ENCODE data around the gene AQP12A.

DNA sequence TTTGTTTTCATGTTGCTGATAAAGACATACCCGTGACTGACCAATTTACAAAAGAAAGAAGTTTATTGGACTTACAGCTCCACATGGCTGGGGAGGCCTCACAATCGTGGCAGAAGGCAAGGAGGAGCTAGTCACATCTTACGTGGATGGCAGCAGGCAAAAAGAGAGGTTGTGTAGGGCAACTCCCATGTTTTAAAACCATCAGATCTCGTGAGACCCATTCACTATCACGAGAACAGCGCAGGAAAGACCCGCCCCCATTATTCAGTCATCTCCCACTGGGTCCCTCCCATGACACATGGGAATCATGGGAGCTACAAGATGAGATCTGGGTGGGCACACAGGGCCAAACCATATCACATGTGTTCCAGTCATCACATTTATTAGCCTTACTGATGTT, 16.8 kb downstream of the AQP12A start:
- TF ChIP-seq, protein P1, sequence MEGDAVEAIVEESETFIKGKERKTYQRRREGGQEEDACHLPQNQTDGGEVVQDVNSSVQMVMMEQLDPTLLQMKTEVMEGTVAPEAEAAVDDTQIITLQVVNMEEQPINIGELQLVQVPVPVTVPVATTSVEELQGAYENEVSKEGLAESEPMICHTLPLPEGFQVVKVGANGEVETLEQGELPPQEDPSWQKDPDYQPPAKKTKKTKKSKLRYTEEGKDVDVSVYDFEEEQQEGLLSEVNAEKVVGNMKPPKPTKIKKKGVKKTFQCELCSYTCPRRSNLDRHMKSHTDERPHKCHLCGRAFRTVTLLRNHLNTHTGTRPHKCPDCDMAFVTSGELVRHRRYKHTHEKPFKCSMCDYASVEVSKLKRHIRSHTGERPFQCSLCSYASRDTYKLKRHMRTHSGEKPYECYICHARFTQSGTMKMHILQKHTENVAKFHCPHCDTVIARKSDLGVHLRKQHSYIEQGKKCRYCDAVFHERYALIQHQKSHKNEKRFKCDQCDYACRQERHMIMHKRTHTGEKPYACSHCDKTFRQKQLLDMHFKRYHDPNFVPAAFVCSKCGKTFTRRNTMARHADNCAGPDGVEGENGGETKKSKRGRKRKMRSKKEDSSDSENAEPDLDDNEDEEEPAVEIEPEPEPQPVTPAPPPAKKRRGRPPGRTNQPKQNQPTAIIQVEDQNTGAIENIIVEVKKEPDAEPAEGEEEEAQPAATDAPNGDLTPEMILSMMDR (IDR thresholded peaks at IDR 0.05), result no peak
- no peak for TF ChIP-seq POLR2AphosphoS5 (IDR thresholded peaks at IDR 0.05)

Measured in gastroesophageal sphincter (tissue), 3 donors.